ENCODE data around the gene NCOA1.

DNA sequence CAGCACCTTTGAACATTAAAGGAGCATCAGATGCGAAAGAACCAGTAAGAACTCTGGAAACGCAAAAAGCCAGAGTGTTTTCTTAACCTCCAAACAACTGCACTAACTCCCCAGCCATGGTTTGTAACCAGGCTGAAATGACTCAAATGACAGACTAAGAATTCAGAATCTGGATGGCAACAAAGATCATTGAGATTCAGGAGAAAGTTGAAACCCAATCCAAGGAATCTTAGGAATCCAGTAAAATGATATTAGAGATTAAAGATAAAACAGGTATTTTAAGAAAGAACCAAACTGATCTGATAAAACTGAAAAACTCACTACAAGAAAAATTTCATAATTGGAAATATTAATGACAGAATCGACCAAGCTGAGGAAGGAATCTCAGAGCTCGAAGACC is 185.4 kb downstream of the NCOA1 start:
- TF ChIP-seq SMC3 (IDR thresholded peaks at IDR 0.05; ENCODE audit: low read depth, low read length): no peak
- no peak for TF ChIP-seq CTCF (IDR thresholded peaks at IDR 0.05)
- TF ChIP-seq YY1 (IDR thresholded peaks at IDR 0.05; ENCODE audit: low read depth): no peak
- no peak for TF ChIP-seq MAX (IDR thresholded peaks at IDR 0.05; ENCODE audit: low read depth)
- no peak for TF ChIP-seq RAD21 (IDR thresholded peaks at IDR 0.05; ENCODE audit: low read length)
- no peak for TF ChIP-seq FOXJ3 (CRISPR knock-in tag; IDR thresholded peaks at IDR 0.05)
- TF ChIP-seq TAF1 (IDR thresholded peaks at IDR 0.05; ENCODE audit: borderline replicate concordance, low read depth, low read length): no peak
- TF ChIP-seq, protein P1, sequence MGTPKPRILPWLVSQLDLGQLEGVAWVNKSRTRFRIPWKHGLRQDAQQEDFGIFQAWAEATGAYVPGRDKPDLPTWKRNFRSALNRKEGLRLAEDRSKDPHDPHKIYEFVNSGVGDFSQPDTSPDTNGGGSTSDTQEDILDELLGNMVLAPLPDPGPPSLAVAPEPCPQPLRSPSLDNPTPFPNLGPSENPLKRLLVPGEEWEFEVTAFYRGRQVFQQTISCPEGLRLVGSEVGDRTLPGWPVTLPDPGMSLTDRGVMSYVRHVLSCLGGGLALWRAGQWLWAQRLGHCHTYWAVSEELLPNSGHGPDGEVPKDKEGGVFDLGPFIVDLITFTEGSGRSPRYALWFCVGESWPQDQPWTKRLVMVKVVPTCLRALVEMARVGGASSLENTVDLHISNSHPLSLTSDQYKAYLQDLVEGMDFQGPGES (IDR thresholded peaks at IDR 0.05; ENCODE audit: low read depth, low read length): no peak
- TF ChIP-seq EP300 (IDR thresholded peaks at IDR 0.05; ENCODE audit: borderline replicate concordance in 1 of 2, low read depth in 1 of 2, low read length in 1 of 2): peak in 1 of 2 experiments; percentile 55; a peak in 1 of 4 replicates
